HepG2 (cell line): ENCODE data around the gene DYRK2. TPM values are rescaled to one million over a fixed set of nuclear protein-coding genes. Genes with fewer than 3 reads are reported as not detected.

ENCODE experiments used
- ATAC-seq: fragments of 200-7000 bp; cut with Tn5 transposase; 3 replicates; pipeline ENCODE4 v1.9.1; 2020; ENCODE audit warnings: mild to moderate bottlenecking, moderate library complexity
- BruUV-seq: library from RNA; stranded (reverse); fragments of 400-500 nt; replicated peaks from 2 replicates; lab custom pipeline; 2021; lab: Mats Ljungman, UMichigan
- CTCF ChIA-PET: fragments of 300-600 bp; formaldehyde crosslinking; extraction: SDS; loops from one replicate; lab custom pipeline; 2021; ENCODE audit warnings: low total read pairs, inconsistent platforms, low intra/inter-chr PET ratio; lab: Yijun Ruan, JAX
- POLR2A ChIA-PET: fragments of 350-600 bp; sonication (Branson Sonifier 250); formaldehyde crosslinking; loops from one replicate; lab custom pipeline; 2020; ENCODE audit warnings: antibody characterized with exemption, inconsistent platforms; lab: Yijun Ruan, JAX
- DNase-seq: peaks from one replicate; pipeline ENCODE4 v3.0.0-alpha.2; 2015; ENCODE audit warnings: low spot score
- FAIRE-seq: peaks from 3 replicates; lab custom pipeline; 2011; peaks lifted over from hg19 to GRCh38; lab: Jason Lieb, UNC
- H2AFZ ChIP-seq: one replicate; pipeline ENCODE4 v1.6.1; 2011; ENCODE audit warnings: low read length, inconsistent platforms
- H3K27ac ChIP-seq: fragments of 300-600 bp; 3 replicates; pipeline ENCODE4 v1.8.0; 2011; ENCODE audit warnings: mixed run types, mild to moderate bottlenecking, mixed read lengths, low read length, inconsistent platforms; ENCODE audit not compliant: insufficient read depth; ENCODE audit errors: extremely low read length
- H3K27me3 ChIP-seq, 2 experiments: fragments of 200-600 bp in 1 of 2; 2 replicates in 1 of 2; 3 replicates in 1 of 2; pipeline versions ENCODE4 v1.6.0 to v1.8.0; 2011; ENCODE audit warnings: low read length in 2 of 2, mild to moderate bottlenecking in 2 of 2, moderate library complexity in 2 of 2, inconsistent platforms in 1 of 2; ENCODE audit not compliant: insufficient read depth in 2 of 2, control insufficient read depth in 1 of 2
- H3K36me3 ChIP-seq, 2 experiments: fragments of 200-600 bp in 1 of 2; replicated peaks in 1 of 2; 2 replicates in 1 of 2; 3 replicates in 1 of 2; pipeline versions ENCODE4 v1.5.1 to v1.8.0; 2011; ENCODE audit warnings: low read length in 2 of 2, inconsistent platforms in 1 of 2; ENCODE audit not compliant: insufficient read depth in 2 of 2, control insufficient read depth in 1 of 2
- H3K4me1 ChIP-seq: 2 replicates; pipeline ENCODE4 v1.5.1; 2012; ENCODE audit warnings: low read length, inconsistent platforms; ENCODE audit not compliant: insufficient read depth
- H3K4me2 ChIP-seq: 2 replicates; pipeline ENCODE4 v1.6.0; 2011; ENCODE audit warnings: low read depth, low read length, inconsistent platforms
- H3K4me3 ChIP-seq, 3 experiments: fragments of 200-600 bp in 1 of 3; sonication (generic), shearing (Covaris generic) in 1 of 3; replicated peaks in 1 of 3; 2 replicates each; pipeline ENCODE4 v1.5.1; 2011 to 2016; ENCODE audit warnings: low read length in 3 of 3, inconsistent platforms in 2 of 3, low read depth in 2 of 3, mild to moderate bottlenecking in 2 of 3, control low read depth in 1 of 3, mixed read lengths in 1 of 3; ENCODE audit not compliant: insufficient read depth in 1 of 3
- H3K79me2 ChIP-seq: one replicate; pipeline ENCODE4 v1.6.1; 2011; ENCODE audit warnings: low read length, inconsistent platforms; ENCODE audit not compliant: insufficient read depth
- H3K9ac ChIP-seq: 2 replicates; pipeline ENCODE4 v1.6.0; 2011; ENCODE audit warnings: mild to moderate bottlenecking, low read depth, low read length, inconsistent platforms; ENCODE audit not compliant: insufficient read depth
- H3K9me3 ChIP-seq: 2 replicates; pipeline ENCODE4 v1.5.1; 2012; ENCODE audit warnings: mild to moderate bottlenecking, low read length
- H4K20me1 ChIP-seq: 2 replicates; pipeline ENCODE4 v1.6.0; 2011; ENCODE audit warnings: inconsistent platforms, mild to moderate bottlenecking, low read length, moderate library complexity; ENCODE audit not compliant: insufficient read depth
- ARID5B ChIP-seq: IDR thresholded peaks from 2 replicates; pipeline ENCODE4 v1.4.0; 2020; ENCODE audit warnings: mild to moderate bottlenecking, missing genetic modification reagents
- GABPB1 ChIP-seq: IDR thresholded peaks from 2 replicates; pipeline ENCODE4 v1.6.1; 2016; ENCODE audit warnings: mild to moderate bottlenecking, missing genetic modification reagents, moderate library complexity, missing compliant biosample characterization
- GATAD1 ChIP-seq: IDR thresholded peaks from 2 replicates; pipeline ENCODE4 v1.6.1; 2016; ENCODE audit warnings: missing genetic modification reagents, missing compliant biosample characterization
- KDM4B ChIP-seq: sonication (generic); formaldehyde crosslinking; IDR thresholded peaks from 2 replicates; pipeline ENCODE4 v1.4.0; 2020; ENCODE audit warnings: missing genetic modification reagents
- PAXIP1 ChIP-seq: sonication (generic); formaldehyde crosslinking; conservative IDR thresholded peaks from 2 replicates; pipeline ENCODE4 v1.4.0; 2020; ENCODE audit warnings: mild to moderate bottlenecking, missing genetic modification reagents, moderate library complexity
- RELA ChIP-seq: sonication (generic); formaldehyde crosslinking; IDR thresholded peaks from 2 replicates; pipeline ENCODE4 v1.4.0; 2020; ENCODE audit warnings: missing genetic modification reagents
- RNF2 ChIP-seq: fragments of 450-650 bp; conservative IDR thresholded peaks from 2 replicates; pipeline ENCODE4 v1.6.1; 2016; ENCODE audit warnings: low read depth
- ZFP82 ChIP-seq: sonication (generic); formaldehyde crosslinking; IDR thresholded peaks from 2 replicates; pipeline ENCODE4 v1.5.1; 2020; ENCODE audit warnings: mild to moderate bottlenecking, missing genetic modification reagents, borderline replicate concordance
- ZNF18 ChIP-seq: sonication (generic); formaldehyde crosslinking; IDR thresholded peaks from 2 replicates; pipeline ENCODE4 v1.8.0; 2022; ENCODE audit warnings: mild to moderate bottlenecking, missing genetic modification reagents; ENCODE audit not compliant: insufficient replicate concordance
- ZNF569 ChIP-seq: sonication (generic); formaldehyde crosslinking; IDR thresholded peaks from 2 replicates; pipeline ENCODE4 v1.5.0; 2020; ENCODE audit warnings: mild to moderate bottlenecking, missing genetic modification reagents, moderate library complexity, borderline replicate concordance
- ZNF670 ChIP-seq: sonication (generic); formaldehyde crosslinking; IDR thresholded peaks from 2 replicates; pipeline ENCODE4 v1.8.0; 2022; ENCODE audit warnings: mild to moderate bottlenecking, missing genetic modification reagents, borderline replicate concordance
- ZNF784 ChIP-seq: sonication (generic); formaldehyde crosslinking; IDR thresholded peaks from 2 replicates; pipeline ENCODE4 v1.5.1; 2020; ENCODE audit warnings: missing genetic modification reagents, mild to moderate bottlenecking, borderline replicate concordance
- WGBS: methylation state at CpG from one replicate; pipeline ENCODE4 v1.1.6; 2017; ENCODE audit warnings: low lambda C conversion rate; 5-methylcytosine and 5-hydroxymethylcytosine counted together
- in situ Hi-C: cut with HindIII; loops from 2 replicates; pipeline ENCODE4 v1.10.0; 2017; ENCODE audit warnings: low pct_unique_long_range_greater_than_20kb; ENCODE audit not compliant: extremely low pct_ligation_motif_present
- intact Hi-C: fragments of 100-400 bp; cut with micrococcal nuclease; formaldehyde crosslinking; loops from one replicate; pipeline ENCODE4 v1.10.0; 2022; ENCODE audit not compliant: unreplicated experiment
- polyA plus RNA-seq, 8 experiments: library from polyadenylated mRNA; depleted of rRNA in 3 of 8; stranded (reverse) in 7 of 8; unstranded in 1 of 8; fragments of >200 nt; fragmentation: Illumina TruSeq in 4 of 8; extraction: Trizol in 4 of 8; gene quantifications; 2 replicates each; pipeline versions ENCODE4 v1.2.1 to v1.2.3, GENCODE V29; 2011 to 2016; ENCODE audit warnings: low read depth in 4 of 8, missing spikeins in 1 of 8, mixed read lengths in 1 of 8; ENCODE audit not compliant: insufficient read depth in 1 of 8
- total RNA-seq, 5 experiments: library from RNA; depleted of rRNA; stranded (reverse); fragments of >200 nt; fragmentation: Illumina TruSeq; extraction: Trizol; gene quantifications; 2 replicates each; pipeline ENCODE4 v1.2.3, GENCODE V29; 2016; ENCODE audit warnings: low read depth in 1 of 5

Gene DYRK2
- total and polyA plus RNA-seq, 2 of the 13 experiments (the other 11 are each of a cell fraction or from before 2014, with no cell fraction given): 8.2 to 11.5 TPM

- ATAC-seq (peak; percentile 32), DNase-seq (peak; percentile 28), FAIRE-seq (no peak)
- intact Hi-C loops (loop anchor here (1.0 to 2.0 kb wide), 2 partner anchors 64 to 101 kb away; no protein-coding TSS in a partner anchor), in situ Hi-C loops (no loop called here)
- Histone ChIP-seq H3K4me1 (peaks cover 36% of the 10 kb centered on the region), H2AFZ (peak overlapping the region; percentile 33), H3K27ac (peak overlapping the region; percentile 77), H3K9ac (peak overlapping the region; percentile 77), H3K79me2 (peaks cover 24% of the 10 kb centered on the region), H4K20me1 (peaks cover 8% of the 10 kb centered on the region; the same call in 1 of the 2 replicates), H3K9me3 (no peaks in the 10 kb centered on the region), H3K4me2 (peak overlapping the region; percentile 99), H3K36me3 (no peaks in the 10 kb centered on the region), H3K4me3 (peak overlapping the region; percentile 79 to 84 (median 84); a peak in 5 of 6 replicates), H3K27me3 (0 out of 5 replicates have a peak, but pooled peaks cover 0 to 3% of the 10 kb centered on the region in 2 experiments)
- POLR2A ChIA-PET: interaction anchor here (1.5 to 1.6 kb wide), 2 partner anchors 101 to 378 kb away, joined by 5 to 11 read pairs; partner anchors contain the start of gene CAND1
- no TSS peak for BruUV-seq
- CTCF ChIA-PET: no interaction called here
- WGBS: 8% methylated on average over 18 of the region's 21 CpGs
- peak; percentile 36; the same call in 1 of the 2 replicates for TF ChIP-seq ZFP82
- no peak for TF ChIP-seq GATAD1 (CRISPR knock-in tag)
- peak; percentile 13; the same call in 1 of the 2 replicates for TF ChIP-seq ARID5B (CRISPR knock-in tag)
- 0 out of 2 replicates have a peak, but pooled peaks have one; percentile 7 for TF ChIP-seq GABPB1
- TF ChIP-seq RELA: no peak
- peak; percentile 23; the same call in 1 of the 2 replicates for TF ChIP-seq ZNF784 (CRISPR knock-in tag)
- TF ChIP-seq KDM4B (CRISPR knock-in tag): no peak
- peak; percentile 71; the same call in 1 of the 2 replicates for TF ChIP-seq RNF2
- TF ChIP-seq PAXIP1 (CRISPR knock-in tag): peak; percentile 38; the same call in 1 of the 2 replicates
- no peak for TF ChIP-seq ZNF18 (CRISPR knock-in tag)
- TF ChIP-seq ZNF670 (CRISPR knock-in tag): 0 out of 2 replicates have a peak, but pooled peaks have one; percentile 64
- TF ChIP-seq ZNF569 (CRISPR knock-in tag): no peak
Observed at GRCh38 chr12:67647181-67647798, 1.3 kb upstream of the DYRK2 start.
